Cerebellar nuclear complex (tissue), 1 donor: ENCODE results near the gene PALLD.

Experiments
- DNase-seq, 2 experiments: peaks; one replicate each; lab custom pipeline; 2025; lab: John Stamatoyannopoulos, UW

Gene PALLD

DNA sequence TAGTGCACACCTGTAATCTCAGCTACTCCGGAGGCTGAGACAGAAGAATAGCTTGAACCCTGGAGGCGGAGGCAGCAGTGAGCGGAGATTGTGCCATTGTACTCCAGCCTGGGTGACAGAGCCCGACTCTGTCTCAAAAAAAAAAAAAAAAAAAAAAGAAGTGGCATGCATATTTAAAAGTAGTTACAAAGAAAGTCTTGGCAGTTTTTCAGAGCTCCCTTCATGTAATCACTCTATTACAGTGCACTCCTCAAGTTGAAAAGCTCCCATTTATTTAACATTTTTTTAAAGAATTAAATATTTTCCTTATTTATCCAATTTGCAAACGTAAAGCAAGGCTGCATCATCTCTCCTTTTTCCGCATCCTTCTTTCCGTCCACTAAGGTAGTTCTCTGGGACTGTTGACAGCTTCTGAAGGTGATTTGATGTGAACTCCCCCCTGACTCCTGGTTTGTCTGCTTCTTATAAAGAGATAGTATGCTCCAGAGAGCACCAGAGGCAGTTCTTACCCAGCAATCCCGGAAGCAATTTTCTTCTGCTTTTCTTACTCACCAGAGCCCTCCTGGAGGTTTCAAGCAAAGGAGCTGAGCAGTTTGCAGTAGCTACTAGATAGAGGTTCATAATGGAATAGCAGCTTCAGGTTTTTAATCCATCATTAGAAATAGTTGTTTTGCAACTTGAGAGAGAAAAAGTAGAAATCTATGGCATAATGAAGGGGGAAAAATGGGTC lies 151.0 kb downstream of the PALLD start:
- DNase-seq, result no peak

DNA sequence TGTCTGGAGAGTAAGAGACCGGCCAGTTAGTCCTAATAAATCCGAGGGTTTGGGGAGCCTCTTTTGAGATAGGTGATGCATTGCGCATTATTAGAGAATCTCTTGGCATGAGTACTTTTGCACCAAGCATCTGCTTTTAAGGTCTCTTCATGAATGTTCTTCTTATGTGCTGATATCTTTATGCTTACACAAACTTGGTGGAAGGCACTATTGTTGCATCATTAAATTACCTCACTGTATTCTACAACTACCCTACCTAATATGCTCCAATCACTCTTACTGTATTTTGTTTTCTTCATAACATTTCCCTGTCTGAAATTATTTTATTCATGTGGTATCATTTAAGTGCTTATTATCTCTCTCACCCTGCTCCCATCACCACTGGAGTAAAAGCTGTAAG lies 151.6 kb downstream of the PALLD start:
- no peak for DNase-seq

DNA sequence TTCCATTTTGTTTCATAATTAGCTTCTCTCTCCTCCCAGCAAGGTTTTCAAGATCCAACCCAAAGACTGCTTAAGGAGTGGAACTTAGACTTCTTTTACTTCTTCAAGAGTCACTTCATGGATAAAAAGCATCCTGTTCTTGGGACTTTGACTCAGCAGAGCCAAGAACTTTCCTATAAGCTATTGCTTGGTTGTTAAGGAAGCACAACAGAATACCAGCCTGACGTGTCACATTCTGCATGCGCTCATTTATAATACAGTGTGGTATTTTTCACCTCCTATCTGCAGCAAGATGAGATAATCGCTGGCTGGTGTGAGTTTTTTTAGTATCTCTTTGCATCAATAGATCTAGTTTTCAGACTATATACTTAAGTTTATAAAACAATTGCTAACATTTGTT lies 152.1 kb downstream of the PALLD start:
- no peak for DNase-seq

DNA sequence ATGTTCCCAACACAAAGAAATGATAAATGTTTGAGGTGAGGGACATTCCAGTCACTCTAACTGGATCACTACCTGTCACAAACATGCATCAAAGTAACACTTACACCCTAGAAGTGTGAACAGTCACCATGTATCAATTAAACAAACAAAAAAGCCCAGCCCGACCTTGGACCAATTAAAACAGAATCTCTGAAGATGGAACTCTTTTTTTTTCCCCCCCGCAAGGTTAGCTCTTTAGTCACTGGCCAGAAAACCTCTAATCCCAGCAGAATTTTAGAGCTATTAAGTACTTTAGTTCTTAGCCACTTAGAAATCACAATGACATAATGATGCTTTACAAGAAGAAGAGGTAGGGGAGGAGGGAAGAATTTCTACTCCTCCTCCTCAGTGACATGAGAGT lies 154.5 kb downstream of the PALLD start:
- DNase-seq, result no peak

DNA sequence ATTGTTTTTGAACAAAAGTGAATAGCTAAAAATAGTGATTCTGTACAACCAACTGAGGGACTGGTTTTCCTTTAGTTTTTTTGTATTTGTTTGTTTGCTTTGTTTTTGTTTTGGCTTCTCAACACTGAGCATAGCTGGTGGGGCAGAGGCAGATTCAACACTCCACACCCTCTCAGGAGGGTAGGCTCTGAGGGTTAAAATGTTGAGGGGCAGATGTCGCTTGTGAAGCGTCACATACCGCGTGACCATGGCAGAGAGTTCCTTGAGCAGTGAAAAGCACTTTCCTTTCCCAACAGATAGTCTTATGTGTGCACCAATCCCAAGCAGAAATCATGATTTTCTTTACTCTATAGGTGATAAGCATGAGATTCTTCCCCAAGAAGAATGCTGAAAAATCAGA lies 155.0 kb downstream of the PALLD start:
- no peak for DNase-seq

DNA sequence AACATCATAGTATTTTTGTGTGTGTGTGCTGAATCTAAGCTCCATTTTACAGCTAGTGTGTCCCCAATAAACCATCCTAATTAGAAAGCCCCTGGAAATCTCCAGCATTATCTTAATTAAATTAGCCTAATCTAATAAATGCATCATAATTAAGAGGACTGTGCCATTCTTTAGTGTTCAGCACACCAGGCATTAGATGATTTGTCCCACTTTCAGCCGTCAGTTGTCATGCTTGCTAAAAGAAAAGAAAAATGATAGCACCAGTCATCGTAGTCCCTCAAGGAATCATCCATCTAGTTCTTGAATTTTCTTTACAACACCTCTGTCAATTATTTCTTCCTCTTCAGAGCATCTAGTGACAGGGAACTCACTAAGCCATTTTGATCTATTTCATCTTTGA lies 155.9 kb downstream of the PALLD start:
- DNase-seq, result no peak

DNA sequence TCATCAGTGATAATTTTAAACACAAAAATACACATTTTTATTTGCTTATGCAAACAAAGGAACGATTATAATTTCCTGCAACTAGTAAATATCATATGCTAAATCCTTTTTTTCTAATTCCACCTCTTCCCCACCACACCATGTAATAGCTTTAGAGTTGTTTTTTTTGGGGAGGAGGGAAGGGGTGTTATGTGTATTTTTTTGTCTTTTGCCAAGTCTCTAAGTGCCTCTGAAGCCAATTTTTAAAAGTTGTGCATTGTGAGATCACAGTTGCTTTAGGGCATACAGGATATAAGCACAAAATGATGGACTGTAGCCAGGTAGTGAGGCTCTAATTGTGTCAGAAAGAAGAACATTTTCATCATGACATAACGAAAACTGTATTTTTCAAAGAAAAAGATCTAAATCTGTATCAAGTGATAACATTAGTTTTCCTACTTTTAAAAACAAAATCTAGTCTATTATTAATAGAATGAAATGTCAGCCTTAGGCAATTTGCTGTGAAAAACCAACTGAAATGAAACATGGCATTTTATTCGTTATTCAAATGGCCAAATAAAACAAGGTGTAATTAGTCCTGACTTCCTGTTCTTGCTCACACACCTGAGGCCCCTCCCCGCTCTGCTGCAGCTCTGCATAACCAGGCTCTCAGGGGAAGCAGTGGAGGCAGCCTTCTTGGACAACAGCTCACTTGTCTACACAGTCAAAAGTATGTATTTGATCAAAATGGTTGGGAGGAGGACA lies 157.4 kb downstream of the PALLD start:
- no peak for DNase-seq

DNA sequence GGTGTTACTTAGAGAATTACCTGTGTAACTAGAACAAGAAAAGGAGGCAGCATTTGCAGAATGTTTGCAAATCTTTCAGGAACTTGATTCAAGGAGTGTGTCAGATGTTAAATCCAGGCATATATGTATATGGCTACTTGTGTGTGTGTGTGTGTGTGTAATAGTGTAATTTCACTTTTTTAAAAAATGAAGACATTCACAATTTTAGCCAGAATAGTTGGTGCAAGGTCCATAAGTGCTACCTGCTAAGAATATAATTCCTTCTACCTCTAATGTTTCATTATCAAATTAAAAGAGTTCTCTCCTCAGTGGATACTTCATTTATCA lies 158.0 kb downstream of the PALLD start:
- no peak for DNase-seq

DNA sequence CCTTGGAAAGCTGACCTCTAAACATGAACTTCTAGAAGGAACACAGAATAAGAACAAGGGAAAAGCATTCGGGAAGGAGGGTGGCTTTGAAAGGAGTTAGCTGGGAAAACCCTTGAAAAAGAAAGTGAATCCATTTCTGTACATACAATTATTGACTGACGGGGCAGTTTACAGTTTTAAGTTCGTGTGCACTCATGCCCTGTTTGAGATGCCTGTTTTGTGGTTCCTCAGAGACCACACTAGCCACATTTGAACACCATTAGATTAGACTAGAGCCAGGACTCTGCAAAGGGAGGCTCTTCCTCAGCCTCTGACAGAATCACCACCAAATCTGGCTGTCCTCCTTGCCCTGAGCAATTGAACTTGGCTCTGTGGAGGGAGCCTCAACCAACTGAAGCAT lies 158.3 kb downstream of the PALLD start:
- DNase-seq, result no peak

DNA sequence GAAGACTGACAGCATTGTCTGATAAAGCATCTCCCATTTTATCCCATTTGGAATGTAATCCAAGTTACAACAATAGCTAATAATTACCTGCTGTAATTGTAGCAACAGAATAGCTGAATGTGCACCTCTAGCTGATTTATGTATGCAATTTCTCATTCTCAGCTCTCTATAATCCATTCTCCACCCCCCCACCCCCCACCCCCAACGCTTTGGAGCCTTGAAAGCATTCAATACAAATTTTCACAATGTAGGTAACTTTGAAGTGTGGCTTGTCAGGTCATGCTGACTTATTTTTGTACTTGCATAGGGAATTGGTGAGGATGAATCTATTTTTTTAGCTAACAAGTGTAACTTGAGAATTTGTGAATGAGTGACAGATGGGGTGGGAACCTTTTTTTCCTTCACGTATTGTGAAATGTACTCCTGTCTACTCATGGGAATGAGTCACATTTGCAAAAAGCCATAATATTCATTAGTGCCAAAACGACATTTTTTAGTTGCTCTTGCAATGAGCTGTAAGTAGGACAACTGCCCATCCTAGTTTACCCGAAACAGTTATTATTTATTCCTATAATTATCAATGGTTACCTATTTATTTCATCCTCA lies 159.3 kb downstream of the PALLD start:
- no peak for DNase-seq

DNA sequence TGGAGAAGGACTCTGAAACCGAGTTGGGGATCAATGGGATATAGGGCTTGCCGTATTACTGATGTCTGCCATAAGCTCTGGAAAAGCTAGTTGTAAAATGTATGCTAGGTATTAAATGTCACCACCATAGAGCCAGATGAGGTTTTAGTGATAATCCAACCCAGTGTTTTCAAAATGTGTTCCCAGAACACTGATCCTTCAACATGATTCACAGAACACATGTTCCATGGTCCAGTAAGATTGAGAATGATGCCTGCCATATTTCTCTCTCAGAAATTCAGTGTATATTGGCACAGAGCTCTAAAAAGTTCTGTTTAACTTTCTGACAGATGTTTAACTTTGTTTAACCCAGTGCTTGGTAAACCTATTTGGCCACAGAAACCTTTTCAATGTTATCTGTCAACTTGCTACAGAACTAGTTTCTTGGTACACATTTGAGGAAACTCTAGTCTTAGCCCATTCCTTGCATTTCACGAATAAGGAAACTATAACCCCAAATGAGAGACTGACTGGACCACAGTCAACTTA lies 160.2 kb downstream of the PALLD start:
- DNase-seq, result no peak

DNA sequence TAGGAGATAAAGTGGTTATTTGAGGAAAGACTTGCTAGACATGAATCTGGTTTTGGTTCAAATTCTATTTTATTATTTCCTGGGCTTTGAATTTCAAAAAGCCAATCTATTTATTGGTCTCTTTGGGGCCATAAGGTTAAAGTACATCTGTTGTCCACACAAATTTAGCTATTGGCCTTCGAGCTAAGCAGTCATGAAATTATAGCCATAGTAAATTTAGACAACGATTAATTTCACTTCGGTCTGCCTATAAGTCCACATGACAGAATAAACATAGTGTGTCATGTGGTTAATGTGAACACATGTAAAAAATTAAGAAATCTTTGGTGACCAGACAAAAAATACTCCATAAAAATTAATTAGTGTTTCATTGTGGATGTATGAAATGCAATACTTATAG lies 161.9 kb downstream of the PALLD start:
- DNase-seq, result no peak

DNA sequence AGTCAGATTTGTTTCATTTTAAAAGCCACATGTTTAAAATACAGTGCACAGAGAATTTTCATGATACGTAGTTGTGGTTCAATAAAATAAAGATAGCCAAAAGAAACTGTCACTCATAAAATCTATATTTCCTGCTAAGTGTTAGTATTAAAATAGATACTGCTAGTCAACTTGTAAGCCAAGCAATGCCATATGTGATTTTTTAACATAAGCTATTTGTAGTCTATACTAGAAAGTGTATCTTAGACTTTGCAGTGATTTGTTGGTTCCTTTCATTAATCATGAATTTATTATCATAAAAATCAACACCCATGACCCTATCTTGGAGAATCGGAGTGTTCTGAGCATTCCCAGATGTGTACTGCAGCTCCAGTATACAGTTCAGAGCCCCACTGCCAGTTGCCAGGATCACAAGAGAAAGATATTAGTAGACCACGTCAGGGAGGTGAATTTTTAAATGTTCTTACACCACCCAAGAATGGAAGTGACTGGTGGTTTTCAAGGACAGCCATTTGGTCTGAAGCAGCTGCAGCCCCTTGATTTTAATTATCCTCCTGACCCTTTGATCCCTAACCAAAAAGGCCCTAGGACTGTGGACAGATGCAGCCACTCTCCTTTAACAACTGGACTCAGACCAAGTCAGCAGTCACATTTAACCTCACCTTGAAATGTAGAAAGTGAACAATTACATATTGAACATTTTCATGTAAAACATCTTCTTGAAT lies 163.1 kb downstream of the PALLD start:
- no peak for DNase-seq

DNA sequence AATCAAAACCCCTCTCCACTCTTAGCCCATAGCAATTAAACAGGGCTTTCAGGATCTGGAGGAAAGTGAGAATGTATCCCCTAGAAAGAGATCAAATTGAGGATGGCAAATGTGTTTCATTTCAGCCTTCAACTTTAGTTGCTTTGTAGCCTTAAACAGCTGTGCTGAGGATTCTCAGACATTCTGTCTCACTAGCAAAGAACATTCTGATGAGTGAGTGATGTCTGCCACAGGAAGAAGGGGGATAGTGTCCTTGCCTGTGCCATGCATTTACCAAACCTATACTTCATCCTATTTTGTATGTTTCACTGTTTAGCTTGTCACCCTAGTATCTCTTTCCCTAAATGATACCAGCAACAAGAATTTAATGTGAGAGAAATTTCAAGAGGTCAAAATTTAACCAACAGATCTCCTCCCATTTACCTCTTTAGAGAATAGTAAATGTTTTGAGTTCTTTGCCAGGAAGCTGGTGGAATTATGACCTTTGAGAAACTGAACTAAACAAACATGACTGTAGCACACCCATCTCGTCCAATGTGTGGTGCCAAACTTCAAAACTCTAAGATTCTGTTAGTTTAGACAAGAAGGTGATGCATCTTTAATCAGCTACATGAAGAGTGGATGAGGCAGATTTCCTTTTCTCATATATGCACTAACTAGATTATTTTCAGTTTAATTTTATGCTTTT lies 165.6 kb downstream of the PALLD start:
- DNase-seq, result no peak

DNA sequence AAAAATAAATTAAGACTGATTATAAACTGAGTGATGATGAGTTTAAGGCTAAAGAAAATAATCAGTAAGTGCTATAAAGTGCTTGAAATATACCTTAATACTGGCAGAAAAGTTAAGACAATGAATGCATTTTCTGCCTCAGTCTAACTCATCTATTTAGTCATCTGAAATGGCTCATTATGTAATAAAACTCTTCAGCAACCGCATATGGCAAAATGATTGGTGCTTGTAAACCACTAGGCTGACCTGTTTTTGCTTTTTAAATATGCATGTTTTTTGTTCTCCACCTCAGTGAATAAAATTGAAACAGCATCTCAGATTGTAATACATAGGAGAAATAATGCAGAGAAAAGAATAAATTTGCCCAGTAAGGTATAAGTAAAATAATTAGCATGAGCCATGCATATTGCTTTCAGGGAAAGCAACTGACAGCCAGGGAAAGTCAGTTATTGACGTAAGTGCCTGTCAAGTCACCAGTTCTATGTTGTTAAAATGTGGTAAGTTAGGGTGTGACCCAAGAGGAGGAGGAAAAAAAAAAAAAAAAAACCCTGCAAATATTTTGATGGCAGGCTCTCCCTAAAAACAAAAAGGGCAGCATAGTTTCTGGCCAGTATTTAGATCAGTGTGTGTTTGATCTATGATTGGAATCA lies 167.5 kb downstream of the PALLD start:
- no peak for DNase-seq

DNA sequence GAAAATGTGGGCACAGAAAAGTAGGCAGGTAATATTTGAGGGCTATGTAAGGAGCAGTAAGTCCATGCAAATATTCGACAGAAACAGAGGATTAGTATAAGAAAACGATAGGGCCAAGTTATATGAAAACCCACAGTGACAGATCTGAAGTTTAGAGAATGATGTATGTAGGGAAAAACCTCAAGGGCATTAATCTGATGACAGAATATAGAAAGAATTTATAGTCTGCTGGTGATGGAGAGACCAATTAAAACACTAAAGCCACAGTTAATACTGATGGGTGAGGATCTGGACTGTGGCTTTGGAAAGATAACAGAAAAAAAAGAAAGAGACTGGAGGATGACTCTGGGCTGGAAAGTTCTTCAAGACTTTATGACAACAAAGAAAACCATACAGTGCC lies 169.7 kb downstream of the PALLD start:
- DNase-seq, result no peak

DNA sequence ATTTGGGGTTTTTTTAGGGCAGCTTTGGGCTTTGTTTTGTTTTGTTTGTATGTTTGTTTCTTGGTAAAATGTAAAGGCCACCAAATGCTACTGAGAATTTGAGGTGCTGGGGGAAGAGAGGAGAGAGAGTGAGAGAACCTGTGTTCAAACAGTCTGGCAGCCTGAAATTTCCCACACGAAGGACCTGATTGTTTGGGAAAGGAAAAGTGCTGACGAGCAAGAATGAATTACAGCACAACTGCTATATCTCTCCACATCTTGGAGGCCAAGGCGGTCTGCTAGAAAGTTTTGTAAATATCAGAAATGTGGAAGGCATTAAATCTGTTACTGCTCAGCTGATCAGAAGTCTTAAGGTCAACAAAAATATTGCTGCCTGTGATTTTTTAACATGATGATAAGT lies 170.5 kb downstream of the PALLD start:
- no peak for DNase-seq

DNA sequence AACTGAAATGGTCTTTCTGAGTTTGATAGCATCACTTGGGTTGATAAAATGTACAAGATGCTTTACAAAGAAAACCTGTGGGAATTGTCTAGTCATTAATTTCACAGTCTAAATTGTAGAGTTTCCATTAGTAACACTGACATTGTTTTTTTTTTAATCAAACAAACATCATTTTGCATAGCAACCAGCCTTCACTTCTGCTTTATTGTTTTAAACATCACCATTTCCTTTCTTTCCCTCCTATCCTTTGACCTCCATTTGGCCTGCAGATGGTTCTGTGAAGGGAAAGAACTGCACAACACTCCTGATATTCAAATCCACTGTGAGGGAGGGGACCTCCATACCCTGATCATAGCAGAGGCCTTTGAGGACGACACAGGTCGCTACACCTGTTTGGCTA lies 171.1 kb downstream of the PALLD start:
- DNase-seq, result no peak

DNA sequence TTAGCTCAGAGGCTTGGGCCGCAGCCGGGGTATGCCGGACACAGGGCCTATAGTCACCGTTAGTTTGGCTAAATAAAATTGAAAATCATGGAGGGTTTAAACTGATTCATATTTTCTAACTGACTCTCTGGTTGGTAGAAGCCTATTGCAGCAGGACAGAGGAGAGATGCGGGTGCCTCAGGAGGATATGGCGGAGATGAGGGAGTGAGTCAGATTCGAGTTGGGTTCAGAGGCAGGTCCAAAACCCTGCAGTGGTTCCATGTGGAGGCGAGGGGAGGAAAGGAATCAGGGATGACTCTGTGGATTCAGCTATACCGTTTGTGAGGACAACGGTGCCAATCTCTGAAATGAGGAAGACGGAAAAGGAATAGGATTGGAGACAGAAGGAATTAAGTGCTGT lies 176.6 kb downstream of the PALLD start:
- DNase-seq, result no peak

DNA sequence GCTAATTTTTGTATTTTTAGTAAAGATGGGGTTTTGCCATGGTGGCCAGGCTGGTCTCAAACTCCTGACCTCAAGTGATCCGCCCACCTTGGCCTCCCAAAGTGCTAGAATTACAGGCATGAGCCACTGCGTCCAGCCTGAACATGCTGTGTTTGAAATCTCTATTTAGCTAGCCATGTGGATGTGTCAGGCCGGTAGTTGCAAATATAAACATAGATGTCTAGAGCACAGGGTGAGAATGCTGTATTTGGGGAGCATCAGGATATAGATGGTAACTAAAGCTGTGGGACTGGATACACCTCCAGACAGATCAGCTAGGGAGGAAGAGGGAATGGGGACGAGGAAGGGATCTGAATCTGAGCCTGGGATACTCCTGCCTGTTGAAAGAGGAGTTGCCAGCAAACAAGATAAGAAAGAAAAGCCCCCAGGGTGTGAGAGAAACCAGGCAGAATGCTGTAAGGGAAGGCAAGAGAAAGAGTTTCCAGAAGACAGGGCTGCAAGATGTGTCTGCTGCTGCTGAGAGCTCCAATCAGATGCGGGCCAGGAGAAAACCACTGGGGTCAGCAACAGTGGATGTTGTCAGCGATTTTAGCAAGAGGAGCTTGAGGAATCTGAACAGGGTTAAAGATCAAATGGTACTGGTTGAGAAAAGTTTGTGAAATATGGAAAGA lies 177.4 kb downstream of the PALLD start:
- DNase-seq, result no peak

DNA sequence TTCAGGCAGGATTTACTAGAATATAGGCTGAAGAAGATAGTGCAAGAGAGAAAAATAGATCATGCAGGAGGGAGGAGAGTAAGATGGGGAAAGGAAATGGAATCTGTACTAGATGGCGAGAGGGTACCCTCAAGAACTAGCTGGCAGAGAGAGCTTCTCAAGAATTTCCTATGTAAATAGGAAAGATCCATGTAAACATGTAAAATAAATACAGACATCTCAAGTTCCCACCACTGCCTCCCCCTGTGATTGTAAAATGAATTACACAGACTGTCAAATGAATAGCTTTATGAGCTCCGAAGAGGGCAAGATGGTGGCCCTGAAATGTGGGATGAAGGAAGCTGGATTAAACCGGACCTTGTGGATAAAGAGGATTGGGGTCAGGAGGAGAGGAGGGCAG lies 178.0 kb downstream of the PALLD start:
- no peak for DNase-seq
